Endothelial cell of umbilical vein (primary cell): ENCODE results near the gene FCN1. TPM values are rescaled to one million over a fixed set of nuclear protein-coding genes. Genes with fewer than 3 reads are reported as not detected.

Source experiments
- BruUV-seq: library from RNA; stranded (reverse); fragments of 400-500 nt; replicated peaks from 2 replicates; lab custom pipeline; 2021; lab: Mats Ljungman, UMichigan
- CTCF ChIA-PET: fragments of 300-600, 350-600 bp; sonication (Branson Sonifier 250); formaldehyde crosslinking; loops from one replicate; lab custom pipeline; 2021; ENCODE audit warnings: antibody characterized with exemption, inconsistent platforms; lab: Charles Lee
- POLR2A ChIA-PET: fragments of 300-600, 350-600 bp; sonication (Branson Sonifier 250); formaldehyde crosslinking; loops from one replicate; lab custom pipeline; 2021; ENCODE audit warnings: antibody characterized with exemption, inconsistent platforms; lab: Charles Lee
- DNase-seq: peaks from one replicate; pipeline ENCODE4 v3.0.0-alpha.2; 2011; ENCODE audit warnings: low read depth, low spot score
- FAIRE-seq: peaks from 2 replicates; lab custom pipeline; 2011; peaks lifted over from hg19 to GRCh38; lab: Jason Lieb, UNC
- H2AFZ ChIP-seq: 2 replicates; pipeline ENCODE4 v1.6.0; 2012; ENCODE audit warnings: low read depth, low read length, control low read depth, inconsistent platforms
- H3K27ac ChIP-seq: 2 replicates; pipeline ENCODE4 v1.5.1; 2011; ENCODE audit warnings: low read depth, mild to moderate bottlenecking, control low read depth, low read length, moderate library complexity; ENCODE audit not compliant: insufficient read depth
- H3K27me3 ChIP-seq, 2 experiments: 2 replicates each; pipeline versions ENCODE4 v1.6.0 to v1.6.1; 2011; ENCODE audit warnings: low read length in 2 of 2, mixed read lengths in 1 of 2; ENCODE audit not compliant: control insufficient read depth in 2 of 2, insufficient read depth in 2 of 2
- H3K36me3 ChIP-seq, 2 experiments: 2 replicates in 1 of 2; 3 replicates in 1 of 2; pipeline ENCODE4 v1.5.1; 2011; ENCODE audit warnings: low read length in 2 of 2, mild to moderate bottlenecking in 1 of 2, moderate library complexity in 1 of 2; ENCODE audit not compliant: control insufficient read depth in 2 of 2, insufficient read depth in 2 of 2; ENCODE audit errors: extremely low read depth in 1 of 2
- H3K4me1 ChIP-seq: 3 replicates; pipeline ENCODE4 v1.5.1; 2011; ENCODE audit warnings: mild to moderate bottlenecking, low read length; ENCODE audit not compliant: control insufficient read depth, insufficient read depth; ENCODE audit errors: extremely low read depth
- H3K4me2 ChIP-seq: 2 replicates; pipeline ENCODE4 v1.6.1; 2011; ENCODE audit warnings: low read length, control low read depth, mixed read lengths; ENCODE audit not compliant: insufficient read depth
- H3K4me3 ChIP-seq, 3 experiments: fragments of 200-600 bp in 1 of 3; sonication (generic), shearing (Covaris generic) in 1 of 3; replicated peaks in 1 of 3; 2 replicates each; pipeline ENCODE4 v1.5.1; 2011 to 2016; ENCODE audit warnings: control low read depth in 3 of 3, low read length in 3 of 3, mild to moderate bottlenecking in 2 of 3, inconsistent platforms in 1 of 3, low read depth in 1 of 3, moderate library complexity in 1 of 3; ENCODE audit not compliant: insufficient read depth in 1 of 3
- H3K79me2 ChIP-seq: 2 replicates; pipeline ENCODE4 v1.6.0; 2012; ENCODE audit warnings: low read length, inconsistent platforms; ENCODE audit not compliant: control insufficient read depth, insufficient read depth
- H3K9ac ChIP-seq: replicated peaks from 2 replicates; pipeline ENCODE3; 2011; ENCODE audit warnings: low read length, control low read depth; ENCODE audit not compliant: insufficient read depth; ENCODE audit errors: extremely low read depth
- H3K9me1 ChIP-seq: replicated peaks from 3 replicates; pipeline ENCODE4 v1.6.0; 2011; ENCODE audit warnings: mild to moderate bottlenecking, low read length; ENCODE audit not compliant: control insufficient read depth, insufficient read depth; ENCODE audit errors: extremely low read depth
- H3K9me3 ChIP-seq: replicated peaks from 2 replicates; pipeline ENCODE4 v1.5.1; 2012; ENCODE audit warnings: low read length, inconsistent platforms; ENCODE audit not compliant: control insufficient read depth, insufficient read depth
- H4K20me1 ChIP-seq: replicated peaks from 2 replicates; pipeline ENCODE3; 2011; ENCODE audit warnings: mild to moderate bottlenecking, low read length; ENCODE audit not compliant: control insufficient read depth, insufficient read depth; ENCODE audit errors: extremely low read depth
- CTCF ChIP-seq, 2 donors: IDR thresholded peaks; 1 replicate in 1 of 2; 2 replicates in 1 of 2; pipeline ENCODE4 v1.5.1; 2011; ENCODE audit warnings: low read length in 2 of 2, mild to moderate bottlenecking in 2 of 2, moderate library complexity in 2 of 2, control low read depth in 1 of 2, inconsistent platforms in 1 of 2, low read depth in 1 of 2; ENCODE audit not compliant: insufficient read depth in 1 of 2; ENCODE audit errors: extremely low read depth in 1 of 2
- EZH2 ChIP-seq: IDR thresholded peaks from 2 replicates; pipeline ENCODE4 v1.6.1; 2012; ENCODE audit warnings: borderline replicate concordance, low read depth, mild to moderate bottlenecking, moderate library complexity, low read length, inconsistent platforms; ENCODE audit not compliant: severe bottlenecking
- FOS ChIP-seq: IDR thresholded peaks from 2 replicates; pipeline ENCODE4 v1.6.1; 2011; ENCODE audit warnings: mild to moderate bottlenecking, low read length, moderate library complexity, borderline replicate concordance; ENCODE audit not compliant: insufficient read depth
- GATA2 ChIP-seq: IDR thresholded peaks from 2 replicates; pipeline ENCODE4 v1.7.0; 2011; ENCODE audit warnings: low read depth, mild to moderate bottlenecking, moderate library complexity, mixed read lengths, low read length; ENCODE audit not compliant: insufficient read length, insufficient read depth
- JUN ChIP-seq: IDR thresholded peaks from 2 replicates; pipeline ENCODE4 v1.6.1; 2011; ENCODE audit warnings: borderline replicate concordance, low read depth; ENCODE audit not compliant: insufficient read length, insufficient read depth
- MAX ChIP-seq: IDR thresholded peaks from 2 replicates; pipeline ENCODE4 v1.6.1; 2011; ENCODE audit not compliant: insufficient read depth, insufficient read length
- MYC ChIP-seq: IDR thresholded peaks from one replicate; pipeline ENCODE4 v1.6.1; 2011; ENCODE audit warnings: mild to moderate bottlenecking, low read depth, low read length
- POLR2A ChIP-seq: IDR thresholded peaks from 2 replicates; pipeline ENCODE4 v1.6.1; 2012; ENCODE audit warnings: low read depth, mild to moderate bottlenecking, control low read depth, low read length
- POLR2AphosphoS5 ChIP-seq: IDR thresholded peaks from 2 replicates; pipeline ENCODE4 v1.6.1; 2012; ENCODE audit warnings: low read depth, mild to moderate bottlenecking, control low read depth, low read length, moderate library complexity; ENCODE audit not compliant: insufficient read depth
- dilution Hi-C: fragments of 300-500 bp; cut with MboI; formaldehyde crosslinking; loops from one replicate; pipeline ENCODE4 v1.15.0; 2019; ENCODE audit warnings: low sequenced_read_pairs; ENCODE audit not compliant: extremely low pct_ligation_motif_present
- intact Hi-C: fragments of 100-400 bp; cut with micrococcal nuclease; formaldehyde crosslinking; loops from one replicate; pipeline ENCODE4 v1.10.0; 2022
- polyA plus RNA-seq, 4 experiments: library from polyadenylated mRNA; depleted of rRNA in 3 of 4; stranded (reverse) in 3 of 4; unstranded in 1 of 4; fragments of >200 nt; gene quantifications; 2 replicates each; pipeline versions ENCODE4 v1.2.1 to v1.2.3, GENCODE V29; 2011 to 2012; ENCODE audit warnings: missing spikeins in 1 of 4
- total RNA-seq: library from RNA; stranded (reverse); gene quantifications from 2 replicates; pipeline ENCODE4 v1.2.3, GENCODE V29; 2021

FCN1 gene
- total and polyA plus RNA-seq, 2 donors (not counting 3 experiments of a cell fraction or from before 2014, with no cell fraction given) = not detected

DNA sequence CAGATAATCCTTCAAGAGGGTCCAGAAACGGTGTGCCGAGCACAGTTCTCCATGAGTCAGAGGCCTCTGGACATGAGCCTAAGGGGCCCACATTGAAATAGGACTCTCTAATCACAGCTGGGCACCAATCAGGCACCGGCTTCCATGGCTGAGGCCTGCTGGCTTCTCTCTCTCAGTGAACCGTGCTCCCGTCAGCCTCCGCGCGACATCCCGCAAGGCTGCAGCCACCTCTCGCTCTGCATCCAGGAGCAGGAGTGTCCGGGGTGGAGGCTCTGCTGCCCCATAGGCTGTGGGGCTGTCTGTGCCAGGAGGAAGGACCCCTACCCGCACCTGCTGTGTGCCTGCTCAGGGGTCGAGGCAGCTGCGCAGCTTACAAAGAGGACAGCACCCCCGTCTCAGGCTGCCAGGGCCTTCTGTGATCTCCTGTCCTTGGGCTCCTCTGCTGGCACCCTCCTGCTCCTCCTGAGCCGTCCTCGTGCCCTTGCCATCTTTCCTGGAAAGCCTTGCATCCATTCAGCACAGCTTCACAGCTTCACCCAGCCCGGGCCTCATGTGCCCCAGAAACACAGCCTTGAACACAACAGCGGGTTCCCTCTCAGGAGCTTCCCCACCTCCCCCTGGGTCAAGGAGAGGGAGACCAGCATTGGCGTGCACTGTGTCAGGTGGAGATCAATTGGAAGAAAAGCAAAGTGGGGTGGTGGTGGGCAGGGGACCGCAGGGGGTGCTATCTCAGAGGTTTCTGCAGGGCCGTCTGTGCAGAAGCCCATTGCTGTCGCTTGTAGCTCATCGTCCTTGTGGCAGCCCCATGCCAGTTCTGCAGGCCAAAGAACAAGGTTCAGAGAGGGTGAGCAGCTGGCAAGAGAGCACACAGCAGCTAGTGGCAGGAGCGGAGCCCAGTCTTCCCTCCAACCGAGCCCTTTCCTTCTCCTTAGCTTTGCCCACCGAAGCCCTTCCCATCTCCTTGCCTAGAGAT, 22.8 kb upstream of the FCN1 start:
- Histone ChIP-seq H3K9me1 (no peaks in the 10 kb centered on the region), H3K9me3 (no peaks in the 10 kb centered on the region), H3K36me3 (no peaks in the 10 kb centered on the region), H3K4me1 (no peaks in the 10 kb centered on the region), H3K27ac (no peak overlapping the region), H3K4me2 (no peak overlapping the region), H2AFZ (no peak overlapping the region), H3K9ac (no peak overlapping the region), H3K79me2 (no peaks in the 10 kb centered on the region), H3K27me3 (no peaks in the 10 kb centered on the region), H3K4me3 (no peak overlapping the region), H4K20me1 (no peaks in the 10 kb centered on the region)
- TF ChIP-seq POLR2A (no peak), CTCF (IDR thresholded peaks at IDR 0.05; ENCODE audit: extremely low read depth in 1 of 2, insufficient read depth in 1 of 2, low read depth in 1 of 2, low read length in 2 of 2) (no peak), FOS (no peak), JUN (no peak), MAX (no peak), MYC (no peak), GATA2 (no peak), POLR2AphosphoS5 (no peak), EZH2 (no peak)
- FAIRE-seq (no peak), DNase-seq (no peak)
- dilution Hi-C loops (no loop called here), intact Hi-C loops (no loop called here)
- ChIA-PET POLR2A (no interaction called here), CTCF (interaction anchor here (0.6 kb wide), 1 partner anchor 12 kb away, joined by 3 read pairs; no protein-coding TSS in a partner anchor)
- BruUV-seq = no TSS peak
